Endothelial cell of umbilical vein (primary cell): ENCODE data around the gene BZW2. TPM values are rescaled to one million over a fixed set of nuclear protein-coding genes. Genes with fewer than 3 reads are reported as not detected.

Experiments used
- BruUV-seq: library from RNA; stranded (reverse); fragments of 400-500 nt; replicated peaks from 2 replicates; lab custom pipeline; 2021; lab: Mats Ljungman, UMichigan
- CTCF ChIA-PET: fragments of 300-600, 350-600 bp; sonication (Branson Sonifier 250); formaldehyde crosslinking; loops from one replicate; lab custom pipeline; 2021; ENCODE audit warnings: antibody characterized with exemption, inconsistent platforms; lab: Charles Lee
- POLR2A ChIA-PET: fragments of 300-600, 350-600 bp; sonication (Branson Sonifier 250); formaldehyde crosslinking; loops from one replicate; lab custom pipeline; 2021; ENCODE audit warnings: antibody characterized with exemption, inconsistent platforms; lab: Charles Lee
- DNase-seq: peaks from one replicate; pipeline ENCODE4 v3.0.0-alpha.2; 2011; ENCODE audit warnings: low read depth, low spot score
- FAIRE-seq: peaks from 2 replicates; lab custom pipeline; 2011; peaks lifted over from hg19 to GRCh38; lab: Jason Lieb, UNC
- H2AFZ ChIP-seq: 2 replicates; pipeline ENCODE4 v1.6.0; 2012; ENCODE audit warnings: low read depth, low read length, control low read depth, inconsistent platforms
- H3K27ac ChIP-seq: 2 replicates; pipeline ENCODE4 v1.5.1; 2011; ENCODE audit warnings: low read depth, mild to moderate bottlenecking, control low read depth, low read length, moderate library complexity; ENCODE audit not compliant: insufficient read depth
- H3K27me3 ChIP-seq, 2 experiments: 2 replicates each; pipeline versions ENCODE4 v1.6.0 to v1.6.1; 2011; ENCODE audit warnings: low read length in 2 of 2, mixed read lengths in 1 of 2; ENCODE audit not compliant: control insufficient read depth in 2 of 2, insufficient read depth in 2 of 2
- H3K36me3 ChIP-seq, 2 experiments: 2 replicates in 1 of 2; 3 replicates in 1 of 2; pipeline ENCODE4 v1.5.1; 2011; ENCODE audit warnings: low read length in 2 of 2, mild to moderate bottlenecking in 1 of 2, moderate library complexity in 1 of 2; ENCODE audit not compliant: control insufficient read depth in 2 of 2, insufficient read depth in 2 of 2; ENCODE audit errors: extremely low read depth in 1 of 2
- H3K4me1 ChIP-seq: 3 replicates; pipeline ENCODE4 v1.5.1; 2011; ENCODE audit warnings: mild to moderate bottlenecking, low read length; ENCODE audit not compliant: control insufficient read depth, insufficient read depth; ENCODE audit errors: extremely low read depth
- H3K4me2 ChIP-seq: 2 replicates; pipeline ENCODE4 v1.6.1; 2011; ENCODE audit warnings: low read length, control low read depth, mixed read lengths; ENCODE audit not compliant: insufficient read depth
- H3K4me3 ChIP-seq, 3 experiments: fragments of 200-600 bp in 1 of 3; sonication (generic), shearing (Covaris generic) in 1 of 3; replicated peaks in 1 of 3; 2 replicates each; pipeline ENCODE4 v1.5.1; 2011 to 2016; ENCODE audit warnings: control low read depth in 3 of 3, low read length in 3 of 3, mild to moderate bottlenecking in 2 of 3, inconsistent platforms in 1 of 3, low read depth in 1 of 3, moderate library complexity in 1 of 3; ENCODE audit not compliant: insufficient read depth in 1 of 3
- H3K79me2 ChIP-seq: 2 replicates; pipeline ENCODE4 v1.6.0; 2012; ENCODE audit warnings: low read length, inconsistent platforms; ENCODE audit not compliant: control insufficient read depth, insufficient read depth
- H3K9ac ChIP-seq: replicated peaks from 2 replicates; pipeline ENCODE3; 2011; ENCODE audit warnings: low read length, control low read depth; ENCODE audit not compliant: insufficient read depth; ENCODE audit errors: extremely low read depth
- H3K9me1 ChIP-seq: replicated peaks from 3 replicates; pipeline ENCODE4 v1.6.0; 2011; ENCODE audit warnings: mild to moderate bottlenecking, low read length; ENCODE audit not compliant: control insufficient read depth, insufficient read depth; ENCODE audit errors: extremely low read depth
- H3K9me3 ChIP-seq: replicated peaks from 2 replicates; pipeline ENCODE4 v1.5.1; 2012; ENCODE audit warnings: low read length, inconsistent platforms; ENCODE audit not compliant: control insufficient read depth, insufficient read depth
- H4K20me1 ChIP-seq: replicated peaks from 2 replicates; pipeline ENCODE3; 2011; ENCODE audit warnings: mild to moderate bottlenecking, low read length; ENCODE audit not compliant: control insufficient read depth, insufficient read depth; ENCODE audit errors: extremely low read depth
- EZH2 ChIP-seq: IDR thresholded peaks from 2 replicates; pipeline ENCODE4 v1.6.1; 2012; ENCODE audit warnings: borderline replicate concordance, low read depth, mild to moderate bottlenecking, moderate library complexity, low read length, inconsistent platforms; ENCODE audit not compliant: severe bottlenecking
- FOS ChIP-seq: IDR thresholded peaks from 2 replicates; pipeline ENCODE4 v1.6.1; 2011; ENCODE audit warnings: mild to moderate bottlenecking, low read length, moderate library complexity, borderline replicate concordance; ENCODE audit not compliant: insufficient read depth
- GATA2 ChIP-seq: IDR thresholded peaks from 2 replicates; pipeline ENCODE4 v1.7.0; 2011; ENCODE audit warnings: low read depth, mild to moderate bottlenecking, moderate library complexity, mixed read lengths, low read length; ENCODE audit not compliant: insufficient read length, insufficient read depth
- JUN ChIP-seq: IDR thresholded peaks from 2 replicates; pipeline ENCODE4 v1.6.1; 2011; ENCODE audit warnings: borderline replicate concordance, low read depth; ENCODE audit not compliant: insufficient read length, insufficient read depth
- MYC ChIP-seq: IDR thresholded peaks from one replicate; pipeline ENCODE4 v1.6.1; 2011; ENCODE audit warnings: mild to moderate bottlenecking, low read depth, low read length
- POLR2A ChIP-seq: IDR thresholded peaks from 2 replicates; pipeline ENCODE4 v1.6.1; 2012; ENCODE audit warnings: low read depth, mild to moderate bottlenecking, control low read depth, low read length
- POLR2AphosphoS5 ChIP-seq: IDR thresholded peaks from 2 replicates; pipeline ENCODE4 v1.6.1; 2012; ENCODE audit warnings: low read depth, mild to moderate bottlenecking, control low read depth, low read length, moderate library complexity; ENCODE audit not compliant: insufficient read depth
- dilution Hi-C: fragments of 300-500 bp; cut with MboI; formaldehyde crosslinking; loops from one replicate; pipeline ENCODE4 v1.15.0; 2019; ENCODE audit warnings: low sequenced_read_pairs; ENCODE audit not compliant: extremely low pct_ligation_motif_present
- intact Hi-C: fragments of 100-400 bp; cut with micrococcal nuclease; formaldehyde crosslinking; loops from one replicate; pipeline ENCODE4 v1.10.0; 2022
- polyA plus RNA-seq, 4 experiments: library from polyadenylated mRNA; depleted of rRNA in 3 of 4; stranded (reverse) in 3 of 4; unstranded in 1 of 4; fragments of >200 nt; gene quantifications; 2 replicates each; pipeline versions ENCODE4 v1.2.1 to v1.2.3, GENCODE V29; 2011 to 2012; ENCODE audit warnings: missing spikeins in 1 of 4
- total RNA-seq: library from RNA; stranded (reverse); gene quantifications from 2 replicates; pipeline ENCODE4 v1.2.3, GENCODE V29; 2021
- TF ChIP-seq, protein P1 (sequence below): IDR thresholded peaks from 2 replicates; pipeline ENCODE4 v1.6.1; 2011; ENCODE audit not compliant: insufficient read depth, insufficient read length
- TF ChIP-seq, protein P2 (sequence below), 2 donors: IDR thresholded peaks; 1 replicate in 1 of 2; 2 replicates in 1 of 2; pipeline ENCODE4 v1.5.1; 2011; ENCODE audit warnings: low read length in 2 of 2, mild to moderate bottlenecking in 2 of 2, moderate library complexity in 2 of 2, control low read depth in 1 of 2, inconsistent platforms in 1 of 2, low read depth in 1 of 2; ENCODE audit not compliant: insufficient read depth in 1 of 2; ENCODE audit errors: extremely low read depth in 1 of 2

The BZW2 gene
- total and polyA plus RNA-seq, 2 donors (not counting 3 experiments of a cell fraction or from before 2014, with no cell fraction given) = 39.7 to 106 TPM

DNA sequence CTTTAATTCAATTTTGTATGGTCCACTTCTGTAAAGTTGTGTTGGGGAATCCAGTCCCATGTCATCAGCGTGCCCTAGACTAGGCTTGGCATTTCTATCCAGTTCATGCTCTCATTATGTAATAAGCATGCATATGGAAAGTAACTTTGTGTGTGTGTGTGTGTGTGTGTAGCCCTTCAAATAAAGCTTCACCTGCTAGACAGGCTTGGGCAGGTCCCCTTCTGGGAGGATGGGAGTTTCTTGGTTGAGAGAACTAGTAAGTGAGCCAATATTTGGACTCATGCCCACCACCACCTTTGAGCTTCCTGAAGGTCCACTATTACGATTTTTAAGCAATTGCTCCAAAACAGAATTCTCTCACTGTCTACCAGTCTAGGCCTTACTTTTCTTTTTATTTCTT is 6.9 kb downstream of the BZW2 start:
- intact Hi-C loops = no loop called here

DNA sequence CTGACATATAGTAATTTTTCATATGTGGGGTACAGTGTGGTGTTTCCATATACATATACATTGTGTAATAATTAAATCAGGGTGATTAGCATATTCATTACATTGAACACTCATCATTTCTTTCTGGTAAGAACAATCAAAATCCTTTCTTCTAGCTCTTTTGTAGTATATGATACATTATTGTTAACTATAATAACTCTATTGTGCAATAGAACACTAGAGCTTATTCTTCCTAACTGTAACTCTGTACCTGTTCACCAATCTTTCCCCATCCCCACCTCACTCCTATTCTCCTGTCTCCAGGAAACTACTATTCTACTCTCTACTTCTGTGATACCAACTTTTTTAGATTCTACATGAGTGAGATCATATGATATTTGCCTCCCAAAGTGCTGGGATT is 9.4 kb downstream of the BZW2 start:
- Histone ChIP-seq H3K4me2 (no peak overlapping the region), H3K9me1 (no peaks in the 10 kb centered on the region), H3K79me2 (peaks cover 95% of the 10 kb centered on the region), H4K20me1 (no peaks in the 10 kb centered on the region), H3K9me3 (no peaks in the 10 kb centered on the region), H3K4me1 (peaks cover 25% of the 10 kb centered on the region), H3K27ac (no peak overlapping the region), H3K27me3 (no peaks in the 10 kb centered on the region), H3K4me3 (no peak overlapping the region), H3K36me3 (no peaks in the 10 kb centered on the region), H3K9ac (no peak overlapping the region), H2AFZ (no peak overlapping the region)
- intact Hi-C loops (no loop called here), dilution Hi-C loops (no loop called here)
- POLR2A ChIA-PET = no interaction called here
- TF ChIP-seq POLR2A (no peak), GATA2 (no peak), JUN (no peak), EZH2 (no peak), POLR2AphosphoS5 (no peak), FOS (no peak), MYC (no peak)
- TF ChIP-seq, protein P1, sequence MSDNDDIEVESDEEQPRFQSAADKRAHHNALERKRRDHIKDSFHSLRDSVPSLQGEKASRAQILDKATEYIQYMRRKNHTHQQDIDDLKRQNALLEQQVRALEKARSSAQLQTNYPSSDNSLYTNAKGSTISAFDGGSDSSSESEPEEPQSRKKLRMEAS = no peak
- TF ChIP-seq, protein P2, sequence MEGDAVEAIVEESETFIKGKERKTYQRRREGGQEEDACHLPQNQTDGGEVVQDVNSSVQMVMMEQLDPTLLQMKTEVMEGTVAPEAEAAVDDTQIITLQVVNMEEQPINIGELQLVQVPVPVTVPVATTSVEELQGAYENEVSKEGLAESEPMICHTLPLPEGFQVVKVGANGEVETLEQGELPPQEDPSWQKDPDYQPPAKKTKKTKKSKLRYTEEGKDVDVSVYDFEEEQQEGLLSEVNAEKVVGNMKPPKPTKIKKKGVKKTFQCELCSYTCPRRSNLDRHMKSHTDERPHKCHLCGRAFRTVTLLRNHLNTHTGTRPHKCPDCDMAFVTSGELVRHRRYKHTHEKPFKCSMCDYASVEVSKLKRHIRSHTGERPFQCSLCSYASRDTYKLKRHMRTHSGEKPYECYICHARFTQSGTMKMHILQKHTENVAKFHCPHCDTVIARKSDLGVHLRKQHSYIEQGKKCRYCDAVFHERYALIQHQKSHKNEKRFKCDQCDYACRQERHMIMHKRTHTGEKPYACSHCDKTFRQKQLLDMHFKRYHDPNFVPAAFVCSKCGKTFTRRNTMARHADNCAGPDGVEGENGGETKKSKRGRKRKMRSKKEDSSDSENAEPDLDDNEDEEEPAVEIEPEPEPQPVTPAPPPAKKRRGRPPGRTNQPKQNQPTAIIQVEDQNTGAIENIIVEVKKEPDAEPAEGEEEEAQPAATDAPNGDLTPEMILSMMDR (IDR thresholded peaks at IDR 0.05; ENCODE audit: extremely low read depth in 1 of 2, insufficient read depth in 1 of 2, low read depth in 1 of 2, low read length in 2 of 2) = no peak
- DNase-seq = no peak
- no TSS peak for BruUV-seq
- CTCF ChIA-PET = no interaction called here
- FAIRE-seq = no peak

More for the DNA sequence above, 6.9 kb downstream of the BZW2 start:
- H3K27me3 ChIP-seq = no peaks in the 10 kb centered on the region
- dilution Hi-C loops = no loop called here
- ChIA-PET POLR2A (no interaction called here), CTCF (interaction anchor here (1.2 to 1.4 kb wide), 2 partner anchors 8 to 24 kb away, joined by 3 read pairs; partner anchors contain the start of gene ANKMY2)
- no peak overlapping the region for H3K4me2 ChIP-seq
- DNase-seq (no peak), FAIRE-seq (no peak)
- no peak overlapping the region for H2AFZ ChIP-seq
- no peaks in the 10 kb centered on the region for H3K36me3 ChIP-seq
- H3K79me2 ChIP-seq = peaks cover 99% of the 10 kb centered on the region
- H3K9me3 ChIP-seq = no peaks in the 10 kb centered on the region
- no peak overlapping the region for H3K27ac ChIP-seq
- no peak overlapping the region for H3K4me3 ChIP-seq
- H3K9me1 ChIP-seq = no peaks in the 10 kb centered on the region
- BruUV-seq = no TSS peak
- TF ChIP-seq, protein P1 = no peak
- TF ChIP-seq GATA2 = no peak
- TF ChIP-seq FOS = no peak
- TF ChIP-seq EZH2 = no peak
- no peak for TF ChIP-seq MYC
- TF ChIP-seq POLR2A = no peak
- TF ChIP-seq POLR2AphosphoS5 = no peak
- no peak for TF ChIP-seq JUN
- no peaks in the 10 kb centered on the region for H4K20me1 ChIP-seq
- no peak overlapping the region for H3K9ac ChIP-seq
- H3K4me1 ChIP-seq = peaks cover 48% of the 10 kb centered on the region
